T-helper 1 cell (primary cell): ENCODE measurements around the gene ETV6.

Experiments
- DNase-seq, 5 donors: peaks; one replicate each; pipeline ENCODE4 v3.0.0-alpha.2; 2012 to 2020

The ETV6 gene

GRCh38 chr12:11782914-11783420, 133.5 kb downstream of the ETV6 start:
- DNase-seq, result no peak

- DNase-seq, result no peak
These were observed 136.2 kb downstream of the ETV6 start for GRCh38 chr12:11785712-11786111.

GRCh38 chr12:11786638-11787365, 137.3 kb downstream of the ETV6 start:
- no peak for DNase-seq

GRCh38 chr12:11787437-11787836, 138.0 kb downstream of the ETV6 start:
- DNase-seq, result no peak

GRCh38 chr12:11787933-11788849, 138.7 kb downstream of the ETV6 start:
- no peak for DNase-seq

- no peak for DNase-seq
These were observed 144.6 kb downstream of the ETV6 start for GRCh38 chr12:11793921-11794710.

GRCh38 chr12:11794751-11795150, 145.3 kb downstream of the ETV6 start:
- no peak for DNase-seq

GRCh38 chr12:11795192-11795912, 145.9 kb downstream of the ETV6 start:
- DNase-seq, result no peak

GRCh38 chr12:11795913-11796459, 146.5 kb downstream of the ETV6 start:
- no peak for DNase-seq

- DNase-seq, result no peak
These were observed 147.9 kb downstream of the ETV6 start for GRCh38 chr12:11797317-11797913.

- DNase-seq, result no peak
These were observed 148.7 kb downstream of the ETV6 start for GRCh38 chr12:11798006-11798708.

- DNase-seq, result no peak
These were observed 149.5 kb downstream of the ETV6 start for GRCh38 chr12:11798856-11799501.

GRCh38 chr12:11799502-11799873, 150.0 kb downstream of the ETV6 start:
- DNase-seq, result no peak

GRCh38 chr12:11801643-11802042, 152.2 kb downstream of the ETV6 start:
- no peak for DNase-seq

- DNase-seq, result no peak
These were observed 154.7 kb downstream of the ETV6 start for GRCh38 chr12:11804130-11804529.

- DNase-seq, result no peak
These were observed 155.6 kb downstream of the ETV6 start for GRCh38 chr12:11805043-11805442.

- DNase-seq, result no peak
These were observed 156.2 kb downstream of the ETV6 start for GRCh38 chr12:11805680-11806079.

- no peak for DNase-seq
These were observed 158.0 kb downstream of the ETV6 start for GRCh38 chr12:11807458-11807857.

- no peak for DNase-seq
These were observed 159.5 kb downstream of the ETV6 start for GRCh38 chr12:11808931-11809330.

- no peak for DNase-seq
These were observed 160.7 kb downstream of the ETV6 start for GRCh38 chr12:11810206-11810545.
